Stimulated activated CD8-positive, alpha-beta memory T cell treated with anti-CD3 and anti-CD28 coated beads, Interleukin-15, amount 100 ng/mL, for 4 hours (primary cell): ENCODE measurements around the gene IYD.
"Not testable (repeated sequence)": the region's sequence is repeated elsewhere in the genome, so short reads cannot be mapped to it uniquely, and the experiment has no call there.

Experiments used
- DNase-seq, 2 donors: peaks; one replicate each; pipeline ENCODE4 v3.0.0-alpha.2; 2020; ENCODE audit warnings: low read depth in 2 of 2

Gene IYD

GRCh38 chr6:150352321-150353296 is 16.2 kb upstream of the IYD start:
- DNase-seq: no peak

- DNase-seq: no peak
Observed at GRCh38 chr6:150353445-150353844, 15.4 kb upstream of the IYD start.

- no peak for DNase-seq
Observed at GRCh38 chr6:150354754-150355571, 13.8 kb upstream of the IYD start.

- no peak for DNase-seq
Observed at GRCh38 chr6:150355932-150356331, 12.9 kb upstream of the IYD start.

- no peak for DNase-seq
Observed at GRCh38 chr6:150361876-150362275, 6.9 kb upstream of the IYD start.

- DNase-seq: no peak
Observed at GRCh38 chr6:150363733-150364132, 5.1 kb upstream of the IYD start.

- DNase-seq: no peak
Observed at GRCh38 chr6:150366118-150366778, 2.6 kb upstream of the IYD start.

GRCh38 chr6:150369408-150369807 is 596 bp downstream of the IYD start:
- no peak for DNase-seq

- DNase-seq: no peak
Observed at GRCh38 chr6:150370112-150370511, 1.3 kb downstream of the IYD start.

- DNase-seq: no peak
Observed at GRCh38 chr6:150371356-150371755, 2.5 kb downstream of the IYD start.

GRCh38 chr6:150372051-150372450 is 3.2 kb downstream of the IYD start:
- DNase-seq: no peak

GRCh38 chr6:150373260-150373701 is 4.5 kb downstream of the IYD start:
- DNase-seq: no peak

GRCh38 chr6:150374346-150374745 is 5.5 kb downstream of the IYD start:
- DNase-seq: not testable (repeated sequence)

- DNase-seq: no peak
Observed at GRCh38 chr6:150377211-150377781, 8.5 kb downstream of the IYD start.

GRCh38 chr6:150380256-150380655 is 11.4 kb downstream of the IYD start:
- no peak for DNase-seq

GRCh38 chr6:150382171-150382570 is 13.4 kb downstream of the IYD start:
- DNase-seq: no peak

- DNase-seq: no peak
Observed at GRCh38 chr6:150391414-150391813, 22.6 kb downstream of the IYD start.

GRCh38 chr6:150391890-150392289 is 23.1 kb downstream of the IYD start:
- DNase-seq: no peak

- DNase-seq: no peak
Observed at GRCh38 chr6:150392452-150393220, 23.8 kb downstream of the IYD start.

GRCh38 chr6:150394053-150394898 is 25.5 kb downstream of the IYD start:
- no peak for DNase-seq
